IMR-90 (cell line): Measurements from ENCODE around the gene ADISSP. TPM values are rescaled to one million over a fixed set of nuclear protein-coding genes. Genes with fewer than 3 reads are reported as not detected.
A peak's percentile ranks its signal among the peaks of the same experiment; 100 is the strongest.

Experiments
- ATAC-seq: fragments of 200-7000 bp; cut with Tn5 transposase; 2 replicates; pipeline ENCODE4 v1.9.1; 2020; ENCODE audit warnings: low read depth, mild to moderate bottlenecking, moderate library complexity
- BruUV-seq: library from RNA; stranded (reverse); fragments of 400-500 nt; replicated peaks from 2 replicates; lab custom pipeline; 2021; lab: Mats Ljungman, UMichigan
- CTCF ChIA-PET: fragments of 300-600 bp; formaldehyde crosslinking; extraction: SDS; loops from one replicate; lab custom pipeline; 2021; ENCODE audit warnings: antibody characterized with exemption; lab: Yijun Ruan, JAX
- POLR2A ChIA-PET: fragments of 300-600 bp; sonication (Branson Sonifier 250); formaldehyde crosslinking; loops from one replicate; lab custom pipeline; 2022; ENCODE audit warnings: antibody characterized with exemption; ENCODE audit not compliant: unreplicated experiment; lab: Charles Lee
- DNase-seq: peaks from one replicate; pipeline ENCODE4 v3.0.0; 2013
- H2AFZ ChIP-seq: replicated peaks from 2 replicates; pipeline ENCODE3; 2013; ENCODE audit warnings: low read length, mild to moderate bottlenecking; ENCODE audit not compliant: poor library complexity
- H2AK5ac ChIP-seq: 2 replicates; pipeline ENCODE4 v1.6.1; 2013; ENCODE audit warnings: low read depth, low read length, inconsistent platforms
- H2AK9ac ChIP-seq: replicated peaks from 2 replicates; pipeline ENCODE3; 2013; ENCODE audit warnings: mild to moderate bottlenecking, low read depth, low read length, moderate library complexity; ENCODE audit not compliant: poor library complexity
- H2BK120ac ChIP-seq: 2 replicates; pipeline ENCODE4 v1.6.1; 2013; ENCODE audit warnings: low read depth, low read length, inconsistent platforms
- H2BK15ac ChIP-seq: 3 replicates; pipeline ENCODE4 v1.6.1; 2013; ENCODE audit warnings: low read depth, low read length, inconsistent platforms
- H2BK20ac ChIP-seq: 2 replicates; pipeline ENCODE4 v1.6.1; 2013; ENCODE audit warnings: low read depth, mild to moderate bottlenecking, inconsistent platforms, low read length, moderate library complexity
- H2BK5ac ChIP-seq: 2 replicates; pipeline ENCODE4 v1.6.1; 2013; ENCODE audit warnings: mild to moderate bottlenecking, low read depth, low read length, inconsistent platforms; ENCODE audit not compliant: poor library complexity, severe bottlenecking
- H3K14ac ChIP-seq: replicated peaks from 2 replicates; pipeline ENCODE4 v1.6.1; 2013; ENCODE audit warnings: low read depth, low read length, inconsistent platforms
- H3K18ac ChIP-seq: 2 replicates; pipeline ENCODE4 v1.6.1; 2013; ENCODE audit warnings: low read depth, low read length, control low read depth
- H3K23ac ChIP-seq: 2 replicates; pipeline ENCODE4 v1.6.1; 2013; ENCODE audit warnings: low read depth, low read length, inconsistent platforms
- H3K27ac ChIP-seq: 2 replicates; pipeline ENCODE4 v1.5.1; 2013; ENCODE audit warnings: mild to moderate bottlenecking, control low read depth, low read length; ENCODE audit not compliant: insufficient read depth
- H3K27me3 ChIP-seq: 2 replicates; pipeline ENCODE4 v1.6.1; 2013; ENCODE audit warnings: low read length; ENCODE audit not compliant: control insufficient read depth, insufficient read depth
- H3K36me3 ChIP-seq: 2 replicates; pipeline ENCODE4 v1.6.1; 2013; ENCODE audit warnings: low read length, mixed read lengths; ENCODE audit not compliant: control insufficient read depth, insufficient read depth
- H3K4ac ChIP-seq: 2 replicates; pipeline ENCODE4 v1.6.1; 2013; ENCODE audit warnings: low read depth, low read length, inconsistent platforms
- H3K4me1 ChIP-seq: 2 replicates; pipeline ENCODE4 v1.6.1; 2013; ENCODE audit warnings: low read length, mixed read lengths; ENCODE audit not compliant: control insufficient read depth, insufficient read depth
- H3K4me2 ChIP-seq: 2 replicates; pipeline ENCODE4 v1.6.1; 2013; ENCODE audit warnings: low read depth, mild to moderate bottlenecking, control low read depth, low read length, moderate library complexity
- H3K4me3 ChIP-seq: 2 replicates; pipeline ENCODE4 v1.5.1; 2013; ENCODE audit warnings: low read depth, mild to moderate bottlenecking, control low read depth, low read length, moderate library complexity; ENCODE audit not compliant: insufficient read depth
- H3K56ac ChIP-seq: 2 replicates; pipeline ENCODE4 v1.6.1; 2013; ENCODE audit warnings: low read length, inconsistent platforms; ENCODE audit not compliant: insufficient read depth; ENCODE audit errors: extremely low read depth
- H3K79me1 ChIP-seq, 2 experiments: 2 replicates each; pipeline ENCODE4 v1.6.1; 2013; ENCODE audit warnings: low read length in 2 of 2, inconsistent platforms in 1 of 2, low read depth in 1 of 2
- H3K9ac ChIP-seq: 2 replicates; pipeline ENCODE4 v1.6.1; 2013; ENCODE audit warnings: low read depth, low read length, control low read depth
- H3K9me1 ChIP-seq: 2 replicates; pipeline ENCODE4 v1.6.1; 2013; ENCODE audit warnings: low read length, inconsistent platforms; ENCODE audit not compliant: insufficient read depth
- H3K9me3 ChIP-seq: 2 replicates; pipeline ENCODE4 v1.6.1; 2013; ENCODE audit warnings: low read length; ENCODE audit not compliant: control insufficient read depth, insufficient read depth
- H4K20me1 ChIP-seq: 2 replicates; pipeline ENCODE4 v1.6.1; 2013; ENCODE audit warnings: low read length, inconsistent platforms; ENCODE audit not compliant: insufficient read depth
- H4K5ac ChIP-seq: 2 replicates; pipeline ENCODE4 v1.6.1; 2013; ENCODE audit warnings: mild to moderate bottlenecking, low read depth, low read length, control low read depth
- H4K8ac ChIP-seq, 2 experiments: 2 replicates each; pipeline ENCODE4 v1.6.1; 2013; ENCODE audit warnings: low read depth in 2 of 2, low read length in 2 of 2, control low read depth in 1 of 2, inconsistent platforms in 1 of 2
- H4K91ac ChIP-seq: 2 replicates; pipeline ENCODE4 v1.6.1; 2013; ENCODE audit warnings: low read depth, low read length, inconsistent platforms; ENCODE audit not compliant: insufficient read depth
- CTCF ChIP-seq: conservative IDR thresholded peaks from 2 replicates; pipeline ENCODE4 v1.5.1; 2012; ENCODE audit warnings: mild to moderate bottlenecking, low read depth, low read length, improper control_type of control experiment
- ELK1 ChIP-seq: fragments of 150-350 bp; IDR thresholded peaks from 2 replicates; pipeline ENCODE4 v1.6.1; 2016; ENCODE audit warnings: low read depth, mild to moderate bottlenecking, low read length, moderate library complexity, borderline replicate concordance
- FOS ChIP-seq: fragments of 150-350 bp; IDR thresholded peaks from 2 replicates; pipeline ENCODE4 v1.6.1; 2016; ENCODE audit warnings: low read depth, low read length
- MAFK ChIP-seq: IDR thresholded peaks from 2 replicates; pipeline ENCODE4 v1.6.1; 2012; ENCODE audit warnings: low read depth, low read length, improper control_type of control experiment
- MAZ ChIP-seq: IDR thresholded peaks from 2 replicates; pipeline ENCODE4 v1.6.1; 2012; ENCODE audit warnings: low read depth, mild to moderate bottlenecking, low read length, improper control_type of control experiment, moderate library complexity, borderline replicate concordance
- NFE2L2 ChIP-seq: fragments of 150-350 bp; IDR thresholded peaks from 2 replicates; pipeline ENCODE4 v1.6.1; 2016; ENCODE audit warnings: low read depth, mild to moderate bottlenecking, low read length
- POLR2A ChIP-seq: IDR thresholded peaks from 2 replicates; pipeline ENCODE4 v1.6.1; 2012; ENCODE audit warnings: mild to moderate bottlenecking, low read depth, low read length
- RAD21 ChIP-seq: IDR thresholded peaks from 2 replicates; pipeline ENCODE4 v1.6.1; 2012; ENCODE audit warnings: low read length, improper control_type of control experiment
- RCOR1 ChIP-seq: IDR thresholded peaks from 2 replicates; pipeline ENCODE4 v1.6.1; 2012; ENCODE audit warnings: mild to moderate bottlenecking, low read length, improper control_type of control experiment; ENCODE audit not compliant: insufficient replicate concordance
- RFX5 ChIP-seq: IDR thresholded peaks from 2 replicates; pipeline ENCODE4 v1.8.0; 2012; ENCODE audit warnings: low read depth, mild to moderate bottlenecking, low read length, moderate library complexity
- SMC3 ChIP-seq: fragments of 150-350 bp; IDR thresholded peaks from 2 replicates; pipeline ENCODE4 v1.6.1; 2016; ENCODE audit warnings: low read depth, mild to moderate bottlenecking, antibody characterized with exemption, low read length, moderate library complexity
- USF2 ChIP-seq: fragments of 150-350 bp; IDR thresholded peaks from 2 replicates; pipeline ENCODE4 v1.6.1; 2017; ENCODE audit warnings: mild to moderate bottlenecking, antibody characterized with exemption, low read length, low read depth
- WGBS, 2 experiments: methylation state at CpG; one replicate each; pipeline versions ENCODE4 v1.1.5 to v1.1.7; 2013; ENCODE audit warnings: missing lambda C conversion rate in 2 of 2; ENCODE audit not compliant: insufficient read length in 1 of 2; ENCODE audit errors: extremely low coverage in 2 of 2; 5-methylcytosine and 5-hydroxymethylcytosine counted together
- dilution Hi-C: fragments of 300-500 bp; cut with HindIII; formaldehyde crosslinking; loops from one replicate; pipeline ENCODE4 v1.14.3; 2018; ENCODE audit warnings: low sequenced_read_pairs; ENCODE audit not compliant: unreplicated experiment
- in situ Hi-C: fragments of 300-500 bp; cut with MboI; formaldehyde crosslinking; loops from 3 replicates; pipeline ENCODE4 v1.14.3; 2019; ENCODE audit warnings: low sequenced_read_pairs, inconsistent platforms, mixed read lengths
- intact Hi-C: fragments of 100-400 bp; cut with micrococcal nuclease; formaldehyde crosslinking; loops from 2 replicates; pipeline ENCODE4 v1.10.0; 2022
- polyA plus RNA-seq, 3 experiments: library from polyadenylated mRNA; depleted of rRNA; stranded (reverse); fragments of >200 nt; gene quantifications; 2 replicates each; pipeline ENCODE4 v1.2.3, GENCODE V29; 2012; ENCODE audit warnings: low replicate concordance in 1 of 3
- total RNA-seq: library from RNA; depleted of rRNA; stranded (reverse); fragments of >200 nt; gene quantifications from 2 replicates; pipeline ENCODE4 v1.2.3, GENCODE V29; 2012

ADISSP gene
- total and polyA plus RNA-seq, 2 of the 4 experiments (the other 2 are of a cell fraction), result 31.9 to 58.2 TPM

GRCh38 chr20:3803854-3804253, 36.3 kb upstream of the ADISSP start:
- intact Hi-C loops, result no loop called here
- Histone ChIP-seq H2BK15ac (0 out of 3 replicates have a peak overlapping the region, but pooled peaks have one; percentile 51), H2BK5ac (no peak overlapping the region), H4K8ac (no peak overlapping the region), H3K4me3 (no peak overlapping the region), H3K4ac (no peak overlapping the region), H3K9ac (no peak overlapping the region), H4K5ac (no peak overlapping the region), H3K4me2 (no peak overlapping the region), H4K20me1 (no peaks in the 10 kb centered on the region), H2BK120ac (0 out of 2 replicates have a peak overlapping the region, but pooled peaks have one; percentile 51), H2BK20ac (no peak overlapping the region), H2AK9ac (peak overlapping the region; percentile 15), H2AFZ (no peak overlapping the region), H4K91ac (0 out of 2 replicates have a peak overlapping the region, but pooled peaks have one; percentile 51), H3K27ac (no peak overlapping the region), H2AK5ac (no peak overlapping the region), H3K4me1 (peaks cover 35% of the 10 kb centered on the region), H3K18ac (no peak overlapping the region), H3K36me3 (peaks cover 67% of the 10 kb centered on the region), H3K9me3 (no peaks in the 10 kb centered on the region), H3K23ac (no peak overlapping the region), H3K9me1 (peaks cover 36% of the 10 kb centered on the region), H3K79me1 (peaks cover 24 to 90% of the 10 kb centered on the region in 2 experiments), H3K27me3 (no peaks in the 10 kb centered on the region), H3K56ac (no peak overlapping the region), H3K14ac (no peak overlapping the region)
- BruUV-seq, result no TSS peak
- ChIA-PET POLR2A (no interaction called here), CTCF (no interaction called here)
- DNase-seq (no peak), ATAC-seq (no peak)
- TF ChIP-seq RFX5 (no peak), RCOR1 (no peak), NFE2L2 (no peak), FOS (no peak), USF2 (no peak), POLR2A (no peak), SMC3 (no peak), MAZ (no peak), MAFK (no peak), CTCF (no peak), ELK1 (no peak), RAD21 (no peak)
- dilution Hi-C loops, result no loop called here
- in situ Hi-C loops, result no loop called here
- 90% methylated on average over 4 of the region's 6 CpGs; no CpG with 5 or more reads in 1 of the 2 experiments for WGBS, 2 experiments
